A549 (cell line): ENCODE data around the gene CMTM4. TPM values are rescaled to one million over a fixed set of nuclear protein-coding genes. Genes with fewer than 3 reads are reported as not detected.

ENCODE experiments used
- ATAC-seq, 2 experiments: fragments of 200-7000 bp in 1 of 2; fragments of >200 bp in 1 of 2; cut with Nextera tagmentation in 1 of 2; cut with Tn5 transposase in 1 of 2; 3 replicates each; pipeline versions ENCODE4 v1.8.0 to v1.9.1; 2018 to 2020; ENCODE audit warnings: mild to moderate bottlenecking in 1 of 2, moderate library complexity in 1 of 2
- CTCF ChIA-PET: fragments of 300-600 bp; sonication (Branson Sonifier 250); formaldehyde crosslinking; extraction: SDS; loops from one replicate; lab custom pipeline; 2021; ENCODE audit warnings: antibody characterized with exemption, inconsistent platforms; lab: Yijun Ruan, JAX
- POLR2A ChIA-PET: fragments of 350-600 bp; formaldehyde crosslinking; extraction: SDS; loops from one replicate; lab custom pipeline; 2021; ENCODE audit warnings: antibody characterized with exemption, inconsistent platforms; lab: Yijun Ruan, JAX
- DNase-seq, 2 experiments: peaks; one replicate each; pipeline versions ENCODE4 v3.0.0 to v3.0.0-alpha.2; 2011 to 2016; ENCODE audit warnings: low read depth in 1 of 2, low spot score in 1 of 2
- FAIRE-seq: peaks from 2 replicates; lab custom pipeline; 2011; peaks lifted over from hg19 to GRCh38; lab: Jason Lieb, UNC
- H3K27ac ChIP-seq, 2 experiments: fragments of >200 bp; sonication (Bioruptor Twin); formaldehyde crosslinking; 3 replicates each; pipeline ENCODE4 v1.5.1; 2016 to 2017
- H3K4me1 ChIP-seq: fragments of >200 bp; sonication (Bioruptor Twin); formaldehyde crosslinking; 3 replicates; pipeline ENCODE4 v1.6.1; 2016
- H3K4me2 ChIP-seq: fragments of >200 bp; sonication (Bioruptor Twin); formaldehyde crosslinking; 3 replicates; pipeline ENCODE4 v1.6.1; 2016
- H3K4me3 ChIP-seq: fragments of >200 bp; sonication (Bioruptor Twin); formaldehyde crosslinking; 3 replicates; pipeline ENCODE4 v1.5.1; 2016
- H3K9me3 ChIP-seq: fragments of >200 bp; sonication (Bioruptor Twin); formaldehyde crosslinking; 3 replicates; pipeline ENCODE4 v1.6.1; 2016
- ATOH8 ChIP-seq: fragments of 250-450 bp; sonication (Bioruptor Pico); IDR thresholded peaks from 2 replicates; pipeline ENCODE4 v1.5.0; 2020; ENCODE audit warnings: low read depth, mild to moderate bottlenecking, moderate library complexity
- CTCF ChIP-seq: fragments of >200 bp; sonication (Bioruptor Twin); formaldehyde crosslinking; IDR thresholded peaks from 3 replicates; pipeline ENCODE4 v1.5.1; 2016
- E2F6 ChIP-seq: IDR thresholded peaks from 2 replicates; pipeline ENCODE4 v1.6.1; 2012; ENCODE audit warnings: low read depth, borderline replicate concordance
- EP300 ChIP-seq, 2 experiments: fragments of >200 bp; sonication (Bioruptor Twin); formaldehyde crosslinking; IDR thresholded peaks; 2 replicates in 1 of 2; 3 replicates in 1 of 2; pipeline ENCODE4 v1.6.1; 2016 to 2017
- FOSB ChIP-seq: fragments of 250-450 bp; sonication (Bioruptor Pico); IDR thresholded peaks from 2 replicates; pipeline ENCODE4 v1.5.0; 2020; ENCODE audit warnings: mild to moderate bottlenecking, moderate library complexity
- FOSL2 ChIP-seq, 2 experiments: fragments of 450-650 bp in 1 of 2; fragments of >200 bp in 1 of 2; sonication (Bioruptor Twin) in 1 of 2; formaldehyde crosslinking; IDR thresholded peaks; 2 replicates each; pipeline versions ENCODE4 v1.5.0 to v1.6.1; 2016 to 2020; ENCODE audit warnings: mild to moderate bottlenecking in 1 of 2, moderate library complexity in 1 of 2
- HES2 ChIP-seq: fragments of >200 bp; sonication (Bioruptor Twin); formaldehyde crosslinking; IDR thresholded peaks from 2 replicates; pipeline ENCODE4 v1.6.1; 2016
- HEYL ChIP-seq: fragments of 250-450 bp; sonication (Bioruptor Pico); IDR thresholded peaks from 2 replicates; pipeline ENCODE4 v1.8.0; 2021; ENCODE audit warnings: mild to moderate bottlenecking, moderate library complexity
- HOXB13 ChIP-seq: fragments of 250-450 bp; sonication (Bioruptor Pico); IDR thresholded peaks from 2 replicates; pipeline ENCODE4 v1.5.0; 2020; ENCODE audit warnings: low read depth, mild to moderate bottlenecking, moderate library complexity
- JUN ChIP-seq, 2 experiments: fragments of >200 bp; sonication (Bioruptor Twin); formaldehyde crosslinking; IDR thresholded peaks; 2 replicates in 1 of 2; 3 replicates in 1 of 2; pipeline ENCODE4 v1.6.1; 2016 to 2017
- KDM1A ChIP-seq: fragments of 200-600 bp; sonication (generic); IDR thresholded peaks from 2 replicates; pipeline ENCODE4 v1.6.1; 2016; ENCODE audit warnings: low read depth, mild to moderate bottlenecking
- MAX ChIP-seq: IDR thresholded peaks from 2 replicates; pipeline ENCODE4 v1.6.1; 2012
- NFE2L2 ChIP-seq: fragments of 150-350 bp; conservative IDR thresholded peaks from 2 replicates; pipeline ENCODE4 v1.6.1; 2014; ENCODE audit warnings: low read length
- NPAS2 ChIP-seq: fragments of 250-450 bp; sonication (Bioruptor Pico); IDR thresholded peaks from 2 replicates; pipeline ENCODE4 v1.8.0; 2022; ENCODE audit warnings: mild to moderate bottlenecking, moderate library complexity, borderline replicate concordance
- NR3C1 ChIP-seq: fragments of >200 bp; sonication (Bioruptor Twin); formaldehyde crosslinking; IDR thresholded peaks from 3 replicates; pipeline ENCODE4 v1.6.1; 2017
- PBX3 ChIP-seq: IDR thresholded peaks from 2 replicates; pipeline ENCODE4 v1.6.1; 2012
- PHF8 ChIP-seq: fragments of 200-600 bp; sonication (generic); IDR thresholded peaks from 2 replicates; pipeline ENCODE4 v1.6.1; 2016; ENCODE audit warnings: low read depth, mild to moderate bottlenecking, antibody characterized with exemption, moderate library complexity, borderline replicate concordance
- POLR2A ChIP-seq: IDR thresholded peaks from 2 replicates; pipeline ENCODE4 v1.6.1; 2012; ENCODE audit warnings: mild to moderate bottlenecking, low read length
- POLR2AphosphoS2 ChIP-seq: conservative IDR thresholded peaks from 2 replicates; pipeline ENCODE4 v1.6.1; 2012; ENCODE audit warnings: low read length, improper control_type of control experiment, inconsistent platforms
- RAD21 ChIP-seq, 2 experiments: fragments of >200 bp in 1 of 2; sonication (Bioruptor Twin) in 1 of 2; formaldehyde crosslinking in 1 of 2; IDR thresholded peaks in 1 of 2; conservative IDR thresholded peaks in 1 of 2; 2 replicates in 1 of 2; 3 replicates in 1 of 2; pipeline ENCODE4 v1.6.1; 2012 to 2018; ENCODE audit warnings: inconsistent platforms in 1 of 2
- RFX5 ChIP-seq: fragments of 450-650 bp; IDR thresholded peaks from 2 replicates; pipeline ENCODE4 v1.7.1; 2014; ENCODE audit warnings: antibody characterized with exemption, mild to moderate bottlenecking, moderate library complexity
- RNF2 ChIP-seq: fragments of 200-600 bp; sonication (generic); IDR thresholded peaks from 2 replicates; pipeline ENCODE4 v1.6.1; 2016; ENCODE audit warnings: low read depth, mild to moderate bottlenecking, antibody characterized with exemption, moderate library complexity, borderline replicate concordance
- SMC3 ChIP-seq: fragments of >200 bp; sonication (Bioruptor Twin); formaldehyde crosslinking; IDR thresholded peaks from 3 replicates; pipeline ENCODE4 v1.6.1; 2018; ENCODE audit warnings: inconsistent platforms
- TFCP2L1 ChIP-seq: fragments of 250-450 bp; sonication (Bioruptor Pico); IDR thresholded peaks from 2 replicates; pipeline ENCODE4 v1.5.0; 2021; ENCODE audit warnings: mild to moderate bottlenecking
- USF2 ChIP-seq: fragments of 450-650 bp; IDR thresholded peaks from 2 replicates; pipeline ENCODE4 v1.6.1; 2014; ENCODE audit warnings: antibody characterized with exemption
- ZSCAN20 ChIP-seq: fragments of 250-450 bp; sonication (Bioruptor Pico); IDR thresholded peaks from 2 replicates; pipeline ENCODE4 v1.8.0; 2022; ENCODE audit warnings: mild to moderate bottlenecking, moderate library complexity
- WGBS: methylation state at CpG from one replicate; pipeline ENCODE4 v1.1.6; 2017; ENCODE audit errors: missing lambda C conversion rate; 5-methylcytosine and 5-hydroxymethylcytosine counted together
- polyA minus RNA-seq: library from RNA; depleted of rRNA, polyadenylated mRNA; stranded (reverse); fragments of >200 nt; gene quantifications from 2 replicates; pipeline ENCODE4 v1.2.3, GENCODE V29; 2011; rRNA and poly(A)+ RNA removed
- polyA plus RNA-seq, 4 experiments: library from polyadenylated mRNA; depleted of rRNA in 3 of 4; stranded (reverse); fragments of >200 nt; fragmentation: RNase III in 1 of 4; extraction: RNeasy Plus Mini Kit Qiagen cat#74134 plus additional on column Dnase treatment in 1 of 4; gene quantifications; 2 replicates in 3 of 4; 3 replicates in 1 of 4; pipeline ENCODE4 v1.2.3, GENCODE V29; 2011 to 2017

Gene CMTM4
- polyA plus RNA-seq (2011; rRNA removed) (58.6 and 61.6 TPM in 2 replicates), polyA plus RNA-seq (2017; fragmentation: RNase III; extraction: RNeasy Plus Mini Kit Qiagen cat#74134 plus additional on column Dnase treatment) (22.9 to 25.9 TPM (median 24.8 TPM) in 3 replicates), polyA minus RNA-seq (75.1 and 83.9 TPM in 2 replicates)
- 18.3 and 23.1 TPM in 2 replicates for polyA plus RNA-seq (2012; cell fraction: cytosol; rRNA removed)
- polyA plus RNA-seq (2012; cell fraction: nucleus; rRNA removed), result 18.4 and 26.4 TPM in 2 replicates

GRCh38 chr16:66696669-66697630, at the start of gene CMTM4:
Gene CMTM4, minus strand, starts transcription at chr16:66696743. Its CDS starts 218 bp downstream, at chr16:66696525.
- ChIA-PET CTCF (interaction anchor here (0.7 to 4.8 kb wide), 13 partner anchors 13 to 291 kb away, joined by 3 to 19 read pairs (median 4); partner anchors contain the start of genes CMTM3 and DYNC1LI2), POLR2A (no interaction called here)
- no peak for FAIRE-seq
- H3K9me3 ChIP-seq, result no peaks in the 10 kb centered on the region
- peaks cover 29% of the 10 kb centered on the region for H3K4me1 ChIP-seq
- ATAC-seq, result peak; percentile 89 to 93
- peak within 1 kb of the TSS; percentile 88 for H3K4me2 ChIP-seq
- H3K4me3 ChIP-seq, result peak within 1 kb of the TSS; percentile 79
- H3K27ac ChIP-seq, result peak within 1 kb of the TSS; percentile 79 to 93
- DNase-seq, result peak; percentile 81 to 84
- 15% methylated on average over 24 of the region's 84 CpGs for WGBS
- no peak for TF ChIP-seq FOSL2 (IDR thresholded peaks at IDR 0.05)
- TF ChIP-seq FOSL2 (CRISPR knock-in tag; IDR thresholded peaks at IDR 0.05), result no peak
- TF ChIP-seq KDM1A, result no peak
- TF ChIP-seq SMC3, result 0 out of 3 replicates have a peak, but pooled peaks have one; percentile 31
- TF ChIP-seq NPAS2 (CRISPR knock-in tag), result no peak
- TF ChIP-seq CTCF, result peak; percentile 56
- peak; percentile 34; the same call in 1 of the 2 replicates for TF ChIP-seq MAX
- peak; percentile 25; the same call in 1 of the 2 replicates for TF ChIP-seq POLR2A
- peak; percentile 55; the same call in 1 of the 2 replicates for TF ChIP-seq PHF8
- no peak for TF ChIP-seq TFCP2L1 (CRISPR knock-in tag)
- no peak for TF ChIP-seq E2F6
- no peak for TF ChIP-seq ATOH8 (CRISPR knock-in tag)
- no peak for TF ChIP-seq RNF2
- no peak for TF ChIP-seq RFX5
- no peak for TF ChIP-seq HOXB13

GRCh38 chr16:66746048-66746447, 49.5 kb upstream of the CMTM4 start:
- CTCF ChIA-PET, result interaction anchor here (1.1 to 13.8 kb wide), 3 partner anchors 11 to 122 kb away, joined by 3 to 166 read pairs (median 9); no protein-coding TSS in a partner anchor
- Histone ChIP-seq H3K4me2 (no peak overlapping the region), H3K4me3 (no peak overlapping the region), H3K9me3 (no peaks in the 10 kb centered on the region), H3K27ac (no peak overlapping the region), H3K4me1 (peaks cover 33% of the 10 kb centered on the region)
- DNase-seq (no peak), ATAC-seq (no peak), FAIRE-seq (no peak)
- 83% methylated on average over 3 of the region's 3 CpGs for WGBS
- TF ChIP-seq NFE2L2 (no peak), RAD21 (conservative IDR thresholded peaks at IDR 0.05 in 1 of 2, IDR thresholded peaks at IDR 0.05 in 1 of 2) (no peak), MAX (no peak), E2F6 (no peak), HES2 (no peak), FOSB (CRISPR knock-in tag) (no peak), ZSCAN20 (CRISPR knock-in tag) (no peak), USF2 (no peak), POLR2AphosphoS2 (no peak), PHF8 (no peak), NR3C1 (no peak), HEYL (CRISPR knock-in tag) (no peak), PBX3 (no peak), EP300 (IDR thresholded peaks at IDR 0.05) (no peak), JUN (IDR thresholded peaks at IDR 0.05) (no peak)
- POLR2A ChIA-PET, result no interaction called here
